ENCODE data around the gene PTDSS2.

Gene PTDSS2

GRCh38 chr11:473415-473814 is 23.3 kb downstream of the PTDSS2 start:
- Mint-ChIP-seq H3K36me3 (ENCODE audit: low read depth) (no peaks in the 10 kb centered on the region), H3K4me3 (no peak overlapping the region), H3K27ac (no peak overlapping the region), H3K9me3 (no peaks in the 10 kb centered on the region), H3K4me1 (no peaks in the 10 kb centered on the region), H3K27me3 (no peaks in the 10 kb centered on the region)
- ATAC-seq = no peak
- no peak for DNase-seq

GRCh38 chr11:473962-474785 is 24.1 kb downstream of the PTDSS2 start:
- no peak for DNase-seq
- Mint-ChIP-seq H3K4me3 (no peak overlapping the region), H3K4me1 (no peaks in the 10 kb centered on the region), H3K36me3 (ENCODE audit: low read depth) (no peaks in the 10 kb centered on the region), H3K27me3 (no peaks in the 10 kb centered on the region), H3K27ac (no peak overlapping the region), H3K9me3 (no peaks in the 10 kb centered on the region)
- no peak for ATAC-seq

- H3K36me3 Mint-ChIP-seq (ENCODE audit: low read depth) = no peaks in the 10 kb centered on the region
- no peak overlapping the region for H3K4me3 Mint-ChIP-seq
- H3K27ac Mint-ChIP-seq = no peak overlapping the region
- no peaks in the 10 kb centered on the region for H3K27me3 Mint-ChIP-seq
- no peak for DNase-seq
- no peaks in the 10 kb centered on the region for H3K4me1 Mint-ChIP-seq
- no peaks in the 10 kb centered on the region for H3K9me3 Mint-ChIP-seq
- ATAC-seq = no peak
Measured at GRCh38 chr11:474914-475506, 24.9 kb downstream of the PTDSS2 start.

GRCh38 chr11:475941-476340 is 25.9 kb downstream of the PTDSS2 start:
- Mint-ChIP-seq H3K4me1 (peaks cover under 1% of the 10 kb centered on the region), H3K9me3 (no peaks in the 10 kb centered on the region), H3K27ac (no peak overlapping the region), H3K27me3 (no peaks in the 10 kb centered on the region), H3K4me3 (no peak overlapping the region), H3K36me3 (ENCODE audit: low read depth) (no peaks in the 10 kb centered on the region)
- DNase-seq (no peak), ATAC-seq (no peak)

GRCh38 chr11:476416-476815 is 26.3 kb downstream of the PTDSS2 start:
- Mint-ChIP-seq H3K9me3 (no peaks in the 10 kb centered on the region), H3K36me3 (ENCODE audit: low read depth) (no peaks in the 10 kb centered on the region), H3K4me1 (peaks cover 2% of the 10 kb centered on the region), H3K27me3 (no peaks in the 10 kb centered on the region), H3K4me3 (no peak overlapping the region), H3K27ac (no peak overlapping the region)
- ATAC-seq (no peak), DNase-seq (no peak)

GRCh38 chr11:477052-477715 is 27.1 kb downstream of the PTDSS2 start:
- no peak overlapping the region for H3K4me3 Mint-ChIP-seq
- ATAC-seq = no peak
- DNase-seq = no peak
- H3K4me1 Mint-ChIP-seq = peaks cover 2% of the 10 kb centered on the region
- H3K36me3 Mint-ChIP-seq (ENCODE audit: low read depth) = no peaks in the 10 kb centered on the region
- no peaks in the 10 kb centered on the region for H3K9me3 Mint-ChIP-seq
- no peak overlapping the region for H3K27ac Mint-ChIP-seq
- no peaks in the 10 kb centered on the region for H3K27me3 Mint-ChIP-seq

- Mint-ChIP-seq H3K4me3 (no peak overlapping the region), H3K27me3 (no peaks in the 10 kb centered on the region), H3K36me3 (ENCODE audit: low read depth) (no peaks in the 10 kb centered on the region), H3K9me3 (no peaks in the 10 kb centered on the region), H3K4me1 (peaks cover 2% of the 10 kb centered on the region), H3K27ac (no peak overlapping the region)
- DNase-seq = no peak
- no peak for ATAC-seq
Measured at GRCh38 chr11:479311-479710, 29.2 kb downstream of the PTDSS2 start.

GRCh38 chr11:484616-485015 is 34.5 kb downstream of the PTDSS2 start:
- DNase-seq = no peak
- Mint-ChIP-seq H3K36me3 (ENCODE audit: low read depth) (no peaks in the 10 kb centered on the region), H3K4me3 (no peak overlapping the region), H3K27me3 (no peaks in the 10 kb centered on the region), H3K9me3 (no peaks in the 10 kb centered on the region), H3K27ac (no peak overlapping the region), H3K4me1 (peaks cover 2% of the 10 kb centered on the region)
- ATAC-seq = no peak

GRCh38 chr11:486189-486588 is 36.1 kb downstream of the PTDSS2 start:
- Mint-ChIP-seq H3K9me3 (no peaks in the 10 kb centered on the region), H3K4me3 (no peak overlapping the region), H3K4me1 (no peaks in the 10 kb centered on the region), H3K27me3 (no peaks in the 10 kb centered on the region), H3K27ac (no peak overlapping the region), H3K36me3 (ENCODE audit: low read depth) (no peaks in the 10 kb centered on the region)
- ATAC-seq = no peak
- no peak for DNase-seq

- H3K4me1 Mint-ChIP-seq = no peaks in the 10 kb centered on the region
- H3K27me3 Mint-ChIP-seq = no peaks in the 10 kb centered on the region
- H3K27ac Mint-ChIP-seq = no peak overlapping the region
- no peak overlapping the region for H3K4me3 Mint-ChIP-seq
- no peaks in the 10 kb centered on the region for H3K9me3 Mint-ChIP-seq
- no peak for DNase-seq
- ATAC-seq = no peak
- no peaks in the 10 kb centered on the region for H3K36me3 Mint-ChIP-seq (ENCODE audit: low read depth)
Measured at GRCh38 chr11:487571-488021, 37.5 kb downstream of the PTDSS2 start.

GRCh38 chr11:488062-488461 is 38.0 kb downstream of the PTDSS2 start:
- Mint-ChIP-seq H3K4me1 (no peaks in the 10 kb centered on the region), H3K36me3 (ENCODE audit: low read depth) (no peaks in the 10 kb centered on the region), H3K27me3 (no peaks in the 10 kb centered on the region), H3K9me3 (no peaks in the 10 kb centered on the region), H3K27ac (no peak overlapping the region), H3K4me3 (no peak overlapping the region)
- DNase-seq (no peak), ATAC-seq (no peak)

- no peaks in the 10 kb centered on the region for H3K9me3 Mint-ChIP-seq
- no peak for ATAC-seq
- no peaks in the 10 kb centered on the region for H3K4me1 Mint-ChIP-seq
- no peaks in the 10 kb centered on the region for H3K36me3 Mint-ChIP-seq (ENCODE audit: low read depth)
- H3K27me3 Mint-ChIP-seq = no peaks in the 10 kb centered on the region
- H3K27ac Mint-ChIP-seq = no peak overlapping the region
- no peak overlapping the region for H3K4me3 Mint-ChIP-seq
- no peak for DNase-seq
Measured at GRCh38 chr11:488579-488978, 38.5 kb downstream of the PTDSS2 start.

- DNase-seq (no peak), ATAC-seq (no peak)
- no peaks in the 10 kb centered on the region for H3K36me3 Mint-ChIP-seq (ENCODE audit: low read depth)
- no peak overlapping the region for H3K27ac Mint-ChIP-seq
- no peaks in the 10 kb centered on the region for H3K4me1 Mint-ChIP-seq
- H3K4me3 Mint-ChIP-seq = no peak overlapping the region
- H3K27me3 Mint-ChIP-seq = no peaks in the 10 kb centered on the region
- no peaks in the 10 kb centered on the region for H3K9me3 Mint-ChIP-seq
Measured at GRCh38 chr11:488992-489391, 38.9 kb downstream of the PTDSS2 start.

- Mint-ChIP-seq H3K27ac (no peak overlapping the region), H3K27me3 (no peaks in the 10 kb centered on the region), H3K9me3 (no peaks in the 10 kb centered on the region), H3K4me3 (no peak overlapping the region), H3K4me1 (no peaks in the 10 kb centered on the region), H3K36me3 (ENCODE audit: low read depth) (peaks cover 2% of the 10 kb centered on the region)
- DNase-seq (no peak), ATAC-seq (no peak)
Measured at GRCh38 chr11:489610-490185, 39.6 kb downstream of the PTDSS2 start.
